Measurements from ENCODE around the gene RXFP4.

GRCh38 chr1:155931332-155932038, 10.0 kb upstream of the RXFP4 start:
- no peak for TF ChIP-seq USF2 (IDR thresholded peaks at IDR 0.05)
- TF ChIP-seq, protein P1, sequence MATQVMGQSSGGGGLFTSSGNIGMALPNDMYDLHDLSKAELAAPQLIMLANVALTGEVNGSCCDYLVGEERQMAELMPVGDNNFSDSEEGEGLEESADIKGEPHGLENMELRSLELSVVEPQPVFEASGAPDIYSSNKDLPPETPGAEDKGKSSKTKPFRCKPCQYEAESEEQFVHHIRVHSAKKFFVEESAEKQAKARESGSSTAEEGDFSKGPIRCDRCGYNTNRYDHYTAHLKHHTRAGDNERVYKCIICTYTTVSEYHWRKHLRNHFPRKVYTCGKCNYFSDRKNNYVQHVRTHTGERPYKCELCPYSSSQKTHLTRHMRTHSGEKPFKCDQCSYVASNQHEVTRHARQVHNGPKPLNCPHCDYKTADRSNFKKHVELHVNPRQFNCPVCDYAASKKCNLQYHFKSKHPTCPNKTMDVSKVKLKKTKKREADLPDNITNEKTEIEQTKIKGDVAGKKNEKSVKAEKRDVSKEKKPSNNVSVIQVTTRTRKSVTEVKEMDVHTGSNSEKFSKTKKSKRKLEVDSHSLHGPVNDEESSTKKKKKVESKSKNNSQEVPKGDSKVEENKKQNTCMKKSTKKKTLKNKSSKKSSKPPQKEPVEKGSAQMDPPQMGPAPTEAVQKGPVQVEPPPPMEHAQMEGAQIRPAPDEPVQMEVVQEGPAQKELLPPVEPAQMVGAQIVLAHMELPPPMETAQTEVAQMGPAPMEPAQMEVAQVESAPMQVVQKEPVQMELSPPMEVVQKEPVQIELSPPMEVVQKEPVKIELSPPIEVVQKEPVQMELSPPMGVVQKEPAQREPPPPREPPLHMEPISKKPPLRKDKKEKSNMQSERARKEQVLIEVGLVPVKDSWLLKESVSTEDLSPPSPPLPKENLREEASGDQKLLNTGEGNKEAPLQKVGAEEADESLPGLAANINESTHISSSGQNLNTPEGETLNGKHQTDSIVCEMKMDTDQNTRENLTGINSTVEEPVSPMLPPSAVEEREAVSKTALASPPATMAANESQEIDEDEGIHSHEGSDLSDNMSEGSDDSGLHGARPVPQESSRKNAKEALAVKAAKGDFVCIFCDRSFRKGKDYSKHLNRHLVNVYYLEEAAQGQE (IDR thresholded peaks at IDR 0.05), result no peak
- TF ChIP-seq MYC (IDR thresholded peaks at IDR 0.05; ENCODE audit: borderline replicate concordance, low read length), result no peak
